ENCODE results near the gene GOLGB1. TPM values are rescaled to one million over a fixed set of nuclear protein-coding genes. Genes with fewer than 3 reads are reported as not detected.

Gene GOLGB1
- total and polyA plus RNA-seq, 2 of the 4 experiments (the other 2 are of a cell fraction): 13.3 to 30.3 TPM

GRCh38 chr3:121796970-121797369, 47.4 kb upstream of the GOLGB1 start:
- H4K8ac ChIP-seq (ENCODE audit: low read depth in 2 of 2, low read length in 2 of 2): no peak overlapping the region
- H4K20me1 ChIP-seq (ENCODE audit: insufficient read depth, low read length): no peaks in the 10 kb centered on the region
- no peak overlapping the region for H3K14ac ChIP-seq (replicated peaks; ENCODE audit: low read depth, low read length)
- H4K91ac ChIP-seq (ENCODE audit: insufficient read depth, low read depth, low read length): no peak overlapping the region
- intact Hi-C loops (cut with micrococcal nuclease): no loop called here
- no peak overlapping the region for H2BK20ac ChIP-seq (ENCODE audit: low read depth, low read length)
- CTCF ChIA-PET: no interaction called here
- no peak overlapping the region for H2BK15ac ChIP-seq (ENCODE audit: low read depth, low read length)
- no peak overlapping the region for H3K4me3 ChIP-seq (ENCODE audit: insufficient read depth, low read depth, low read length)
- no peak overlapping the region for H3K56ac ChIP-seq (ENCODE audit: extremely low read depth, insufficient read depth, low read length)
- no peaks in the 10 kb centered on the region for H3K4me1 ChIP-seq (ENCODE audit: control insufficient read depth, insufficient read depth, low read length)
- in situ Hi-C loops (cut with MboI; ENCODE audit: low sequenced_read_pairs): no loop called here
- WGBS, 2 experiments (ENCODE audit: extremely low coverage in 2 of 2, insufficient read length in 1 of 2): no CpG with 5 or more reads among the region's 1 CpG
- no peak overlapping the region for H2AFZ ChIP-seq (replicated peaks; ENCODE audit: low read length, poor library complexity)
- dilution Hi-C loops (cut with HindIII; ENCODE audit: low sequenced_read_pairs, unreplicated experiment): no loop called here
- no peak for ATAC-seq (ENCODE audit: low read depth)
- H2BK5ac ChIP-seq (ENCODE audit: low read depth, low read length, poor library complexity, severe bottlenecking): no peak overlapping the region
- no TSS peak for BruUV-seq (replicated peaks)
- no peaks in the 10 kb centered on the region for H3K27me3 ChIP-seq (ENCODE audit: control insufficient read depth, insufficient read depth, low read length)
- no peak overlapping the region for H3K4me2 ChIP-seq (ENCODE audit: low read depth, low read length)
- H3K9me3 ChIP-seq (ENCODE audit: control insufficient read depth, insufficient read depth, low read length): no peaks in the 10 kb centered on the region
- no peak overlapping the region for H2AK9ac ChIP-seq (replicated peaks; ENCODE audit: low read depth, low read length, poor library complexity)
- no peak for DNase-seq
- H2BK120ac ChIP-seq (ENCODE audit: low read depth, low read length): no peak overlapping the region
- no peaks in the 10 kb centered on the region for H3K36me3 ChIP-seq (ENCODE audit: control insufficient read depth, insufficient read depth, low read length)
- H4K5ac ChIP-seq (ENCODE audit: low read depth, low read length): no peak overlapping the region
- H3K9ac ChIP-seq (ENCODE audit: low read depth, low read length): no peak overlapping the region
- H2AK5ac ChIP-seq (ENCODE audit: low read depth, low read length): no peak overlapping the region
- TF ChIP-seq CEBPB (IDR thresholded peaks at IDR 0.05; ENCODE audit: low read depth, low read length) (no peak), USF2 (IDR thresholded peaks at IDR 0.05; ENCODE audit: low read depth, low read length) (no peak), SMC3 (IDR thresholded peaks at IDR 0.05; ENCODE audit: low read depth, low read length) (no peak), MAFK (IDR thresholded peaks at IDR 0.05; ENCODE audit: low read depth, low read length) (no peak), FOS (IDR thresholded peaks at IDR 0.05; ENCODE audit: low read depth, low read length) (no peak), POLR2A (IDR thresholded peaks at IDR 0.05; ENCODE audit: low read depth, low read length) (no peak), ELK1 (IDR thresholded peaks at IDR 0.05; ENCODE audit: borderline replicate concordance, low read depth, low read length) (no peak), CHD1 (IDR thresholded peaks at IDR 0.05; ENCODE audit: low read depth, low read length) (no peak), NFE2L2 (IDR thresholded peaks at IDR 0.05; ENCODE audit: low read depth, low read length) (no peak), MXI1 (IDR thresholded peaks at IDR 0.05; ENCODE audit: borderline replicate concordance, low read depth, low read length) (no peak)
- no peak overlapping the region for H3K18ac ChIP-seq (ENCODE audit: low read depth, low read length)
- H3K9me1 ChIP-seq (ENCODE audit: insufficient read depth, low read length): no peaks in the 10 kb centered on the region
- H3K4ac ChIP-seq (ENCODE audit: low read depth, low read length): no peak overlapping the region
- H3K79me1 ChIP-seq (ENCODE audit: low read depth in 1 of 2, low read length in 2 of 2): no peaks in the 10 kb centered on the region
- no peak overlapping the region for H3K23ac ChIP-seq (ENCODE audit: low read depth, low read length)
- no peak overlapping the region for H3K27ac ChIP-seq (ENCODE audit: insufficient read depth, low read length)
- POLR2A ChIA-PET (ENCODE audit: unreplicated experiment): no interaction called here
